Duodenal mucosa (tissue), 2 donors: ENCODE results near the gene SCGB3A1.

Experiments used
- H3K27ac ChIP-seq: one replicate; pipeline ENCODE4 v1.7.0; 2013; ENCODE audit warnings: low read depth, low read length
- H3K27me3 ChIP-seq, 2 donors: one replicate each; pipeline ENCODE4 v1.7.0; 2013; ENCODE audit warnings: low read length in 2 of 2, control low read depth in 1 of 2; ENCODE audit not compliant: insufficient read depth in 2 of 2, control insufficient read depth in 1 of 2
- H3K36me3 ChIP-seq, 2 donors: one replicate each; pipeline ENCODE4 v1.7.0; 2013; ENCODE audit warnings: low read length in 2 of 2, control low read depth in 1 of 2; ENCODE audit not compliant: insufficient read depth in 2 of 2, control insufficient read depth in 1 of 2
- H3K4me1 ChIP-seq, 2 donors: one replicate each; pipeline ENCODE4 v1.7.0; 2013; ENCODE audit warnings: low read length in 2 of 2, control low read depth in 1 of 2; ENCODE audit not compliant: insufficient read depth in 2 of 2, control insufficient read depth in 1 of 2
- H3K4me3 ChIP-seq, 2 donors: one replicate each; pipeline ENCODE4 v1.7.0; 2013; ENCODE audit warnings: low read length in 2 of 2, low read depth in 1 of 2
- H3K9ac ChIP-seq, 2 donors: one replicate each; pipeline ENCODE4 v1.7.0; 2013; ENCODE audit warnings: low read length in 2 of 2, low read depth in 1 of 2
- H3K9me3 ChIP-seq, 2 donors: one replicate each; pipeline ENCODE4 v1.7.0; 2013; ENCODE audit warnings: low read length in 2 of 2, control low read depth in 1 of 2; ENCODE audit not compliant: control insufficient read depth in 1 of 2

SCGB3A1 gene

GRCh38 chr5:180625125-180625790 lies 34.0 kb upstream of the SCGB3A1 start:
- no peaks in the 10 kb centered on the region for H3K4me1 ChIP-seq
- H3K9me3 ChIP-seq = no peaks in the 10 kb centered on the region
- no peaks in the 10 kb centered on the region for H3K36me3 ChIP-seq
- no peak overlapping the region for H3K9ac ChIP-seq
- H3K27ac ChIP-seq = no peak overlapping the region
- no peak overlapping the region for H3K4me3 ChIP-seq
- H3K27me3 ChIP-seq = no peaks in the 10 kb centered on the region

- Histone ChIP-seq H3K27me3 (no peaks in the 10 kb centered on the region), H3K27ac (no peak overlapping the region), H3K4me3 (no peak overlapping the region), H3K9ac (no peak overlapping the region), H3K9me3 (no peaks in the 10 kb centered on the region), H3K4me1 (no peaks in the 10 kb centered on the region), H3K36me3 (no peaks in the 10 kb centered on the region)
Observed at GRCh38 chr5:180624587-180624986, 33.3 kb upstream of the SCGB3A1 start.

GRCh38 chr5:180623844-180624243 lies 32.5 kb upstream of the SCGB3A1 start:
- Histone ChIP-seq H3K27me3 (no peaks in the 10 kb centered on the region), H3K4me3 (no peak overlapping the region), H3K9ac (no peak overlapping the region), H3K4me1 (no peaks in the 10 kb centered on the region), H3K27ac (no peak overlapping the region), H3K9me3 (no peaks in the 10 kb centered on the region), H3K36me3 (no peaks in the 10 kb centered on the region)

GRCh38 chr5:180623411-180623834 lies 32.1 kb upstream of the SCGB3A1 start:
- Histone ChIP-seq H3K9ac (no peak overlapping the region), H3K27me3 (no peaks in the 10 kb centered on the region), H3K9me3 (no peaks in the 10 kb centered on the region), H3K36me3 (no peaks in the 10 kb centered on the region), H3K4me3 (no peak overlapping the region), H3K4me1 (no peaks in the 10 kb centered on the region), H3K27ac (no peak overlapping the region)

- no peak overlapping the region for H3K4me3 ChIP-seq
Observed at GRCh38 chr5:180622910-180623309, 31.6 kb upstream of the SCGB3A1 start.

GRCh38 chr5:180621311-180621710 lies 30.0 kb upstream of the SCGB3A1 start:
- H3K9me3 ChIP-seq = no peaks in the 10 kb centered on the region

More at GRCh38 chr5:180622910-180623309, 31.6 kb upstream of the SCGB3A1 start:
- Histone ChIP-seq H3K9me3 (no peaks in the 10 kb centered on the region), H3K9ac (no peak overlapping the region), H3K4me1 (no peaks in the 10 kb centered on the region), H3K27ac (no peak overlapping the region), H3K36me3 (no peaks in the 10 kb centered on the region), H3K27me3 (no peaks in the 10 kb centered on the region)

GRCh38 chr5:180620014-180620413 lies 28.7 kb upstream of the SCGB3A1 start:
- Histone ChIP-seq H3K36me3 (no peaks in the 10 kb centered on the region), H3K27ac (no peak overlapping the region), H3K27me3 (no peaks in the 10 kb centered on the region), H3K4me3 (no peak overlapping the region), H3K9me3 (no peaks in the 10 kb centered on the region), H3K4me1 (no peaks in the 10 kb centered on the region), H3K9ac (no peak overlapping the region)

More at GRCh38 chr5:180621311-180621710, 30.0 kb upstream of the SCGB3A1 start:
- Histone ChIP-seq H3K27ac (no peak overlapping the region), H3K9ac (no peak overlapping the region), H3K4me1 (no peaks in the 10 kb centered on the region), H3K4me3 (no peak overlapping the region), H3K27me3 (no peaks in the 10 kb centered on the region), H3K36me3 (no peaks in the 10 kb centered on the region)

GRCh38 chr5:180619563-180619915 lies 28.2 kb upstream of the SCGB3A1 start:
- Histone ChIP-seq H3K9ac (no peak overlapping the region), H3K4me3 (no peak overlapping the region), H3K36me3 (no peaks in the 10 kb centered on the region), H3K4me1 (no peaks in the 10 kb centered on the region), H3K27me3 (no peaks in the 10 kb centered on the region), H3K27ac (no peak overlapping the region), H3K9me3 (no peaks in the 10 kb centered on the region)

GRCh38 chr5:180618829-180619562 lies 27.7 kb upstream of the SCGB3A1 start:
- no peak overlapping the region for H3K9ac ChIP-seq
- no peaks in the 10 kb centered on the region for H3K4me1 ChIP-seq
- H3K4me3 ChIP-seq = no peak overlapping the region
- no peak overlapping the region for H3K27ac ChIP-seq
- no peaks in the 10 kb centered on the region for H3K36me3 ChIP-seq
- no peaks in the 10 kb centered on the region for H3K9me3 ChIP-seq
- H3K27me3 ChIP-seq = no peaks in the 10 kb centered on the region

- Histone ChIP-seq H3K27me3 (no peaks in the 10 kb centered on the region), H3K9ac (no peak overlapping the region), H3K27ac (no peak overlapping the region), H3K4me3 (no peak overlapping the region), H3K9me3 (no peaks in the 10 kb centered on the region), H3K4me1 (no peaks in the 10 kb centered on the region), H3K36me3 (no peaks in the 10 kb centered on the region)
Observed at GRCh38 chr5:180618487-180618828, 27.2 kb upstream of the SCGB3A1 start.
